OCI-LY1 (cell line): ENCODE results near the gene STYXL1.
A peak's percentile ranks its signal among the peaks of the same experiment; 100 is the strongest.
"Not testable (repeated sequence)": the region's sequence is repeated elsewhere in the genome, so short reads cannot be mapped to it uniquely, and the experiment has no call there.

Experiments used
- H2AFZ ChIP-seq: fragments of 200-600 bp; sonication (generic), shearing (Covaris generic); 2 replicates; pipeline ENCODE4 v1.6.0; 2014; ENCODE audit warnings: antibody characterized with exemption, mild to moderate bottlenecking, low read length
- H3F3A ChIP-seq: fragments of 200-600 bp; sonication (generic), shearing (Covaris generic); 2 replicates; pipeline ENCODE4 v1.6.0; 2014; ENCODE audit warnings: mild to moderate bottlenecking, antibody characterized with exemption, low read length, moderate library complexity; ENCODE audit not compliant: insufficient read depth
- H3K27ac ChIP-seq: fragments of 200-600 bp; sonication (generic); 2 replicates; pipeline ENCODE4 v1.5.1; 2014; ENCODE audit warnings: low read length, mixed run types, mild to moderate bottlenecking, low read depth; ENCODE audit not compliant: poor library complexity, severe bottlenecking
- H3K27me3 ChIP-seq: fragments of 200-600 bp; sonication (generic); 2 replicates; pipeline ENCODE4 v1.6.0; 2014; ENCODE audit warnings: antibody characterized with exemption, mild to moderate bottlenecking, low read length, moderate library complexity; ENCODE audit not compliant: insufficient read depth
- H3K36me3 ChIP-seq: fragments of 200-600 bp; sonication (generic); 2 replicates; pipeline ENCODE4 v1.6.1; 2014; ENCODE audit warnings: mild to moderate bottlenecking, antibody characterized with exemption, low read length, moderate library complexity, mixed read lengths; ENCODE audit not compliant: insufficient read depth
- H3K4me1 ChIP-seq: fragments of 200-600 bp; sonication (generic); 2 replicates; pipeline ENCODE4 v1.5.1; 2014; ENCODE audit warnings: mild to moderate bottlenecking, low read length, moderate library complexity; ENCODE audit not compliant: insufficient read depth, severe bottlenecking
- H3K4me2 ChIP-seq: fragments of 200-600 bp; sonication (generic), shearing (Covaris generic); 2 replicates; pipeline ENCODE4 v1.6.1; 2014; ENCODE audit warnings: low read length
- H3K4me3 ChIP-seq: fragments of 200-600 bp; sonication (generic); 2 replicates; pipeline ENCODE4 v1.5.1; 2014; ENCODE audit warnings: low read length, low read depth, mild to moderate bottlenecking, mixed read lengths; ENCODE audit not compliant: poor library complexity, severe bottlenecking
- H3K79me2 ChIP-seq: fragments of 200-600 bp; shearing (Covaris generic); 2 replicates; pipeline ENCODE4 v1.6.1; 2016; ENCODE audit warnings: mixed run types, low read length, mixed read lengths; ENCODE audit not compliant: insufficient read depth
- H3K9ac ChIP-seq: fragments of 200-600 bp; sonication (generic), shearing (Covaris generic); 2 replicates; pipeline ENCODE4 v1.6.1; 2014; ENCODE audit warnings: mild to moderate bottlenecking, low read length, mixed read lengths
- H3K9me2 ChIP-seq: fragments of 200-600 bp; sonication (generic), shearing (Covaris generic); 2 replicates; pipeline ENCODE4 v1.6.1; 2014; ENCODE audit warnings: low read depth, mild to moderate bottlenecking, low read length, mixed read lengths
- H3K9me3 ChIP-seq: fragments of 200-600 bp; shearing (Covaris generic); 2 replicates; pipeline ENCODE4 v1.6.1; 2014; ENCODE audit warnings: low read length, mixed read lengths
- H4K20me1 ChIP-seq: fragments of 200-600 bp; sonication (generic), shearing (Covaris generic); 2 replicates; pipeline ENCODE4 v1.6.0; 2016; ENCODE audit warnings: mild to moderate bottlenecking, low read length; ENCODE audit not compliant: insufficient read depth
- CTCF ChIP-seq: fragments of 200-600 bp; sonication (generic), shearing (Covaris generic); IDR thresholded peaks from 2 replicates; pipeline ENCODE4 v1.5.1; 2017; ENCODE audit warnings: mild to moderate bottlenecking, antibody characterized with exemption, low read length, moderate library complexity, mixed read lengths
- EZH2 ChIP-seq: fragments of 200-600 bp; sonication (generic), shearing (Covaris generic); IDR thresholded peaks from 2 replicates; pipeline ENCODE4 v1.8.0; 2017; ENCODE audit warnings: borderline replicate concordance, mixed run types, mild to moderate bottlenecking, antibody characterized with exemption, low read length, moderate library complexity, mixed read lengths

STYXL1 gene

GRCh38 chr7:76023002-76023401, 24.8 kb downstream of the STYXL1 start:
- Histone ChIP-seq H3K4me3 (no peak overlapping the region), H3K4me1 (no peaks in the 10 kb centered on the region), H3K9ac (no peak overlapping the region), H3K79me2 (no peaks in the 10 kb centered on the region), H3K27ac (no peak overlapping the region), H3F3A (no peaks in the 10 kb centered on the region), H4K20me1 (no peaks in the 10 kb centered on the region), H2AFZ (no peak overlapping the region), H3K27me3 (no peaks in the 10 kb centered on the region), H3K36me3 (peaks cover 36% of the 10 kb centered on the region), H3K9me3 (no peaks in the 10 kb centered on the region), H3K4me2 (no peak overlapping the region), H3K9me2 (no peaks in the 10 kb centered on the region)
- TF ChIP-seq EZH2 = no peak
- no peak for TF ChIP-seq CTCF

- H3K4me2 ChIP-seq = no peak overlapping the region
- no peak overlapping the region for H3K4me3 ChIP-seq
- no peaks in the 10 kb centered on the region for H3K27me3 ChIP-seq
- no peak overlapping the region for H3K9ac ChIP-seq
- H3K9me3 ChIP-seq = no peaks in the 10 kb centered on the region
- H2AFZ ChIP-seq = no peak overlapping the region
- H3K9me2 ChIP-seq = no peaks in the 10 kb centered on the region
- TF ChIP-seq EZH2 (no peak), CTCF (no peak)
- H3K4me1 ChIP-seq = no peaks in the 10 kb centered on the region
- H4K20me1 ChIP-seq = no peaks in the 10 kb centered on the region
- no peak overlapping the region for H3K27ac ChIP-seq
- peaks cover 36% of the 10 kb centered on the region for H3K36me3 ChIP-seq
- no peaks in the 10 kb centered on the region for H3K79me2 ChIP-seq
- H3F3A ChIP-seq = no peaks in the 10 kb centered on the region
Observed at GRCh38 chr7:76022026-76022780, 25.6 kb downstream of the STYXL1 start.

DNA sequence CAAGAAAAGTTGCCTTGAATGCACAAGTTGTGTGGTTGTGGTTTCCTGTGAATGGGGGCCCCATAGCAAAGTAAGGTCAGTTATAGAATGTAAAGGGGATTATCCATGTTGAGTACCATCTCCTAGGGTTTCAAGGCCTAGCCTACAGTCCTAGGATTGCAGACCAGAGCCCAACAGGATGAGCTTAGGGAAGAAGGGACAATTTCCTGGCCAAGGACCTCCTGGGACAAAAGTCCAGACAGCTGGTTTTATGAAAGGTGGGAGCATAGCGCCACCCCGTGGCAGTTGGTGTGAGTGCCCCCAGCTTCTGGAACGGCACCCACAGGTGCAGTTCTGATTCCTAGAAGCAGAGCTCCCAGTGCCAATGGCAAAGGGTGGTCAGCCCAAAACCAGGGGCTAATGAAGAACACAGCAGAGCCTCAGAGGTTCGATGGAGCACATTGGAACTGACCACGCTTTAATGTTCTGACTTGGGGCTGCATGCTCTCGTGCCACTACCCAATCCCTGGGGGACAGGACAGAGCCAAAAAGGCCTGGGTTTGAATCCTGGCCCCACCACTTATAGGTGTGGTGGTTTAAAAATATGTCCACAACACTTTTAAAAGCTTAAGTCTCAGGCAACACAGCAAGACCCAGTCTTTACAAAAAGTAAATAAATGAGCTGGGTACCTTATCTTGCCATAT, 27.6 kb downstream of the STYXL1 start:
- TF ChIP-seq CTCF (peak; percentile 99), EZH2 (no peak)
- Histone ChIP-seq H3K27ac (no peak overlapping the region), H3K9me3 (no peaks in the 10 kb centered on the region), H3K4me1 (no peaks in the 10 kb centered on the region), H4K20me1 (no peaks in the 10 kb centered on the region), H3K79me2 (no peaks in the 10 kb centered on the region), H3K9me2 (no peaks in the 10 kb centered on the region), H3K27me3 (no peaks in the 10 kb centered on the region), H3K36me3 (peaks cover 43% of the 10 kb centered on the region), H3K9ac (no peak overlapping the region), H3F3A (no peaks in the 10 kb centered on the region), H3K4me3 (no peak overlapping the region), H3K4me2 (no peak overlapping the region), H2AFZ (no peak overlapping the region)

DNA sequence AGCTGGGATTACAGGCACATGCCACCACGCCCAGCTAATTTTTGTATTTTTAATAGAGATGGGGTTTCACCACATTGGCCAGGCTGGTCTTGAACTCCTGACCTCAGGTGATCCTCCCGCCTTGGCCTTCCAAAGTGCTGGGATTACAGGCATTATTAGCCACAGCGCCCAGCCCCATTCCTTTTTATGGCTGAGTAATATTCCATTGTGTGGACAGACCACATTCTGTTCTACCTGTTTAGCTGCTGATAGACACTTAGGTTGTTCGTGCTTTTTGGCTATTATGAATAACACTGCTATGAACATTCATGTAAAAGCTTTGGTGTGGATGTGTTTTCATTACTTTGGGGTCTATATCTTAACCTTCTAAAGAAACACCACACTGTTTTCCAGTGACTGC, 29.3 kb downstream of the STYXL1 start:
- H3K27ac ChIP-seq, H3K4me2 ChIP-seq, H4K20me1 ChIP-seq, H3K79me2 ChIP-seq, H3K4me1 ChIP-seq, H3K27me3 ChIP-seq, H3K9me3 ChIP-seq, H3F3A ChIP-seq, H3K9ac ChIP-seq, H3K4me3 ChIP-seq, H2AFZ ChIP-seq, H3K9me2 ChIP-seq: not testable (repeated sequence)
- H3K36me3 ChIP-seq = peaks cover 38% of the 10 kb centered on the region
